ENCODE data around the gene RNF220. TPM values are rescaled to one million over a fixed set of nuclear protein-coding genes. Genes with fewer than 3 reads are reported as not detected.

Gene RNF220
- total and polyA plus RNA-seq, 9 of the 15 experiments (the other 6 are each of a cell fraction or from before 2014, with no cell fraction given), result 5.1 to 117 (median 66.9) TPM

DNA sequence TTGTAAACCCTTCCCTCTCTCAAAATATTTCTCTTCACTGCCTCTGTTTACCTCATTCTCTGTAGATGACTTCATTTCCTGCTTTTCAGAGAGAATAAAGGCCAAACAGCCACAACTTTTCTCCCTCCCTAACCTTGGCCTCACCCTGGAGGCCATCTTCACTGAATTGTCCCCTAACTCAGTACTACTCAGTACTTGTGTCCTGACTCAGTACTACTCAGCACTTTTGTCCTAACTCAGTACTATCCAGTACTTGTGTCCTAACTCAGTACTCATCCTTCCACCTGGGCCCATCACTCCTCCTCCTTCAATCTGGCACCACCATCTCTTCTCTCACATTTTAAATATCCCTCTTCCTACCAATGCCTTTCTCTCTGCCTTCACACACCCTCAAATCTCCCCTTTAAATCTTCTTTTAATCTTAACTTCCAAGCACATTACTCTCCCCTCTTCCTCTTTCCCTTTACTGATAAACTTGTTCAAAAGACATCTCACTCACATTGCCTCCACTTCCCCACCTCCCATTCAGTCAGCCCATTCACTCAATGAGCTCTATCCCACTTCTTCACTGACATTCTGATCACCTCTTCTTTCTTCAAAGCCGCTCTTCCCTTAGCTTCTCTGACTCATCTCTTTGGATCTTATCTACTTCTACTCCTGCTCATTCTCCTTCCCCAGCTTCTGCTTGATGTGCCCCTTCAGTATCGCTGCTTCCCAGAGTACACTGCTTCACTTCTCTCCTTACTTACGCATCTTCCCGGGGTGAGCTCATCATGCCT lies 121.4 kb downstream of the RNF220 start (continued):
- TF ChIP-seq MAFF (IDR thresholded peaks at IDR 0.05; ENCODE audit: low read length), result no peak
- TF ChIP-seq, protein P1, sequence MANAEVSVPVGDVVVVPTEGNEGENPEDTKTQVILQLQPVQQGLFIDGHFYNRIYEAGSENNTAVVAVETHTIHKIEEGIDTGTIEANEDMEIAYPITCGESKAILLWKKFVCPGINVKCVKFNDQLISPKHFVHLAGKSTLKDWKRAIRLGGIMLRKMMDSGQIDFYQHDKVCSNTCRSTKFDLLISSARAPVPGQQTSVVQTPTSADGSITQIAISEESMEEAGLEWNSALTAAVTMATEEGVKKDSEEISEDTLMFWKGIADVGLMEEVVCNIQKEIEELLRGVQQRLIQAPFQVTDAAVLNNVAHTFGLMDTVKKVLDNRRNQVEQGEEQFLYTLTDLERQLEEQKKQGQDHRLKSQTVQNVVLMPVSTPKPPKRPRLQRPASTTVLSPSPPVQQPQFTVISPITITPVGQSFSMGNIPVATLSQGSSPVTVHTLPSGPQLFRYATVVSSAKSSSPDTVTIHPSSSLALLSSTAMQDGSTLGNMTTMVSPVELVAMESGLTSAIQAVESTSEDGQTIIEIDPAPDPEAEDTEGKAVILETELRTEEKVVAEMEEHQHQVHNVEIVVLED (CRISPR knock-in tag; IDR thresholded peaks at IDR 0.05), result no peak
- TF ChIP-seq, protein P2, sequence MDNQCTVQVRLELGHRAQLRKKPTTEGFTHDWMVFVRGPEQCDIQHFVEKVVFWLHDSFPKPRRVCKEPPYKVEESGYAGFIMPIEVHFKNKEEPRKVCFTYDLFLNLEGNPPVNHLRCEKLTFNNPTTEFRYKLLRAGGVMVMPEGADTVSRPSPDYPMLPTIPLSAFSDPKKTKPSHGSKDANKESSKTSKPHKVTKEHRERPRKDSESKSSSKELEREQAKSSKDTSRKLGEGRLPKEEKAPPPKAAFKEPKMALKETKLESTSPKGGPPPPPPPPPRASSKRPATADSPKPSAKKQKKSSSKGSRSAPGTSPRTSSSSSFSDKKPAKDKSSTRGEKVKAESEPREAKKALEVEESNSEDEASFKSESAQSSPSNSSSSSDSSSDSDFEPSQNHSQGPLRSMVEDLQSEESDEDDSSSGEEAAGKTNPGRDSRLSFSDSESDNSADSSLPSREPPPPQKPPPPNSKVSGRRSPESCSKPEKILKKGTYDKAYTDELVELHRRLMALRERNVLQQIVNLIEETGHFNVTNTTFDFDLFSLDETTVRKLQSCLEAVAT (IDR thresholded peaks at IDR 0.05), result peak; percentile 38 to 67; a peak in 2 of 4 replicates
- TF ChIP-seq, protein P3, sequence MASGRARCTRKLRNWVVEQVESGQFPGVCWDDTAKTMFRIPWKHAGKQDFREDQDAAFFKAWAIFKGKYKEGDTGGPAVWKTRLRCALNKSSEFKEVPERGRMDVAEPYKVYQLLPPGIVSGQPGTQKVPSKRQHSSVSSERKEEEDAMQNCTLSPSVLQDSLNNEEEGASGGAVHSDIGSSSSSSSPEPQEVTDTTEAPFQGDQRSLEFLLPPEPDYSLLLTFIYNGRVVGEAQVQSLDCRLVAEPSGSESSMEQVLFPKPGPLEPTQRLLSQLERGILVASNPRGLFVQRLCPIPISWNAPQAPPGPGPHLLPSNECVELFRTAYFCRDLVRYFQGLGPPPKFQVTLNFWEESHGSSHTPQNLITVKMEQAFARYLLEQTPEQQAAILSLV (tag; IDR thresholded peaks at IDR 0.05), result no peak
- TF ChIP-seq NR0B1 (IDR thresholded peaks at IDR 0.05; ENCODE audit: partially characterized antibody), result no peak
- TF ChIP-seq HMG20A (CRISPR knock-in tag; conservative IDR thresholded peaks at IDR 0.05), result no peak
- TF ChIP-seq CEBPZ (IDR thresholded peaks at IDR 0.05; ENCODE audit: borderline replicate concordance, low read depth, low read length), result no peak
- no peak for TF ChIP-seq NONO (IDR thresholded peaks at IDR 0.05; ENCODE audit: low read depth in 2 of 2, low read length in 1 of 2)
- TF ChIP-seq FOXA1 (IDR thresholded peaks at IDR 0.05; ENCODE audit: borderline replicate concordance), result no peak
- TF ChIP-seq ZBTB7A (IDR thresholded peaks at IDR 0.05; ENCODE audit: borderline replicate concordance, control insufficient read depth, low read depth, low read length), result no peak
- TF ChIP-seq NCOA4 (IDR thresholded peaks at IDR 0.05; ENCODE audit: partially characterized antibody), result no peak
- no peak for TF ChIP-seq RBM34 (IDR thresholded peaks at IDR 0.05; ENCODE audit: borderline replicate concordance, insufficient read depth, low read length)
- TF ChIP-seq ZNF143 (CRISPR knock-in tag; IDR thresholded peaks at IDR 0.05), result no peak
- no peak for TF ChIP-seq ATF4 (CRISPR knock-in tag; IDR thresholded peaks at IDR 0.05)
- TF ChIP-seq MTF1 (CRISPR knock-in tag; IDR thresholded peaks at IDR 0.05; ENCODE audit: borderline replicate concordance), result no peak
- TF ChIP-seq PCBP1 (IDR thresholded peaks at IDR 0.05; ENCODE audit: low read depth, low read length, poor library complexity, severe bottlenecking), result no peak

Data from K562 (cell line).